K562 (cell line): ENCODE data around the gene DNAL4. TPM values are rescaled to one million over a fixed set of nuclear protein-coding genes. Genes with fewer than 3 reads are reported as not detected.

Experiments
- CEBPB ChIP-seq: fragments of 450-650 bp; IDR thresholded peaks from 2 replicates; pipeline ENCODE4 v1.6.1; 2016; ENCODE audit warnings: missing genetic modification characterization, missing compliant biosample characterization
- CREBBP ChIP-seq: IDR thresholded peaks from one replicate; pipeline ENCODE4 v1.6.1; 2012; ENCODE audit warnings: low read depth, mild to moderate bottlenecking, control low read depth, inconsistent platforms, low read length
- E2F3 ChIP-seq: fragments of 250-450 bp; sonication (Bioruptor Pico); IDR thresholded peaks from 2 replicates; pipeline ENCODE4 v1.4.0; 2020; ENCODE audit warnings: mild to moderate bottlenecking
- FOSL1 ChIP-seq: fragments of 200-800 bp; sonication (Bioruptor generic); conservative IDR thresholded peaks from 2 replicates; pipeline ENCODE4 v1.6.1; 2016; ENCODE audit warnings: missing genetic modification characterization, missing compliant biosample characterization
- KLF13 ChIP-seq: fragments of 450-650 bp; IDR thresholded peaks from 2 replicates; pipeline ENCODE4 v1.6.1; 2016; ENCODE audit warnings: missing genetic modification characterization, low read depth, mild to moderate bottlenecking, missing compliant biosample characterization, moderate library complexity, borderline replicate concordance
- NFATC3 ChIP-seq: fragments of 450-650 bp; IDR thresholded peaks from 2 replicates; pipeline ENCODE4 v1.6.1; 2017; ENCODE audit warnings: mild to moderate bottlenecking
- NFIX ChIP-seq: fragments of 250-450 bp; sonication (Bioruptor Pico); IDR thresholded peaks from 2 replicates; pipeline ENCODE4 v1.4.0; 2020; ENCODE audit warnings: low read depth, mild to moderate bottlenecking, moderate library complexity
- NR4A1 ChIP-seq, 2 experiments: fragments of 250-450 bp in 1 of 2; fragments of 450-650 bp in 1 of 2; sonication (Bioruptor Pico) in 1 of 2; IDR thresholded peaks; 2 replicates each; pipeline versions ENCODE4 v1.4.0 to v1.6.1; 2016 to 2020; ENCODE audit warnings: mild to moderate bottlenecking in 2 of 2, missing compliant biosample characterization in 1 of 2, missing genetic modification characterization in 1 of 2, moderate library complexity in 1 of 2
- SETDB1 ChIP-seq: IDR thresholded peaks from one replicate; pipeline ENCODE4 v1.6.1; 2012; ENCODE audit warnings: low read length, control low read depth, inconsistent platforms
- ZKSCAN3 ChIP-seq: fragments of 250-450 bp; sonication (Bioruptor Pico); IDR thresholded peaks from 2 replicates; pipeline ENCODE4 v1.4.0; 2020
- ZNF140 ChIP-seq: fragments of 250-450 bp; sonication (Bioruptor Pico); IDR thresholded peaks from 2 replicates; pipeline ENCODE4 v1.8.0; 2021; ENCODE audit warnings: moderate library complexity, mild to moderate bottlenecking, inconsistent platforms
- polyA plus RNA-seq, 8 experiments: library from polyadenylated mRNA; depleted of rRNA in 4 of 8; stranded (reverse) in 5 of 8; unstranded in 3 of 8; fragments of >200 nt; fragmentation: Nextera tagmentation in 2 of 8; fragmentation: Illumina TruSeq in 1 of 8; extraction: Ambion mirVana in 2 of 8; extraction: Trizol in 1 of 8; gene quantifications; 2 replicates each; pipeline versions ENCODE4 v1.2.1 to v1.2.3, GENCODE V29; 2011 to 2014; ENCODE audit warnings: inconsistent platforms in 1 of 8, missing spikeins in 1 of 8
- total RNA-seq, 7 experiments: library from RNA; depleted of rRNA in 6 of 7; stranded (reverse); fragments of >200 nt in 6 of 7; fragmentation: Illumina TruSeq in 2 of 7; extraction: Trizol in 2 of 7; gene quantifications; 2 replicates each; pipeline versions ENCODE4 v1.2.1 to v1.2.3, GENCODE V29; 2011 to 2021; ENCODE audit warnings: low replicate concordance in 1 of 7
- TF ChIP-seq, protein P1 (sequence below): fragments of 250-450 bp; sonication (Bioruptor Pico); IDR thresholded peaks from 2 replicates; pipeline ENCODE4 v1.5.0; 2021; ENCODE audit warnings: mild to moderate bottlenecking, moderate library complexity
- TF ChIP-seq, protein P2 (sequence below): sonication (generic); formaldehyde crosslinking; IDR thresholded peaks from 2 replicates; pipeline ENCODE4 v1.8.0; 2023; ENCODE audit warnings: missing genetic modification reagents, mild to moderate bottlenecking, borderline replicate concordance
- TF ChIP-seq, protein P3 (sequence below): fragments of 450-650 bp; formaldehyde crosslinking; IDR thresholded peaks from 2 replicates; pipeline ENCODE4 v1.4.0; 2020; ENCODE audit warnings: mild to moderate bottlenecking, moderate library complexity

DNAL4 gene
- total and polyA plus RNA-seq, 9 of the 15 experiments (the other 6 are each of a cell fraction or from before 2014, with no cell fraction given), result 0.20 to 9.4 (median 5.2) TPM

DNA sequence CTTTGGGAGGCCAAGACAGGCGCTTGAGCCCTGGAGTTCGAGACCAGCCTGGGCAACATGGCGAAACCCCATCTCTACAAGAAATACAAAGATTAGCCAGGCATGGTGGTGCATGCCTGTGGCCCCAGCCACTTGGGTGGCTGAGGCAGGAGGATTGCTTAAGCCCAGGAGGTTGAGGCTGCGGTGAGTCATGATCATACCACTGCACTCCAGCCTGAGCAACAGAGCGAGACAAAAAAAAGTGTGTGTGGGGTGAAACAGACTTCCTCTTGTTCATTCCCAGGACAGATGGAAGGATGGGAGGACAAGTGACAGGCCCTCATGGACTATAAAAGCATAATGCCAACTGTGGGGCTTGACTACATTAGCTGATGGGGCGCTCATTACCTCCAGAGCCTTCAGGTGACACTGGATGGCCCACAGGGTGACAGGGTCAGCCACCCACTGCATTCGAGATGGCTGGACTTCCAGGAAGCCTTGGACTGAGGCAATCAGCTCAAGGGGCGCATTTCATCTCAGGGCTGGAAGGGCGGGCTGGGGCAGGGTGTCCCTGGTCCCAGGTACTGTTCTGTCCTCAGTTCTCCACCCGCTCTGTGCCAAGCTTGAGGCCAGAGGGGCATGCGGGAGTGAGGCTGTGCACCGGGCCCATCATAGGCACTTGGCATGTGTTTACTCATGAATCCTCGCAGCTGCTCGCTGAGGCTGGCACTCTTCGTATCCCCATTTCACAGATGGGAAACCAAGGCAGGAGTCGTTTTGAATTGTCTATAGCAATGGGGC is 37.4 kb upstream of the DNAL4 start (continued):
- TF ChIP-seq, protein P1, sequence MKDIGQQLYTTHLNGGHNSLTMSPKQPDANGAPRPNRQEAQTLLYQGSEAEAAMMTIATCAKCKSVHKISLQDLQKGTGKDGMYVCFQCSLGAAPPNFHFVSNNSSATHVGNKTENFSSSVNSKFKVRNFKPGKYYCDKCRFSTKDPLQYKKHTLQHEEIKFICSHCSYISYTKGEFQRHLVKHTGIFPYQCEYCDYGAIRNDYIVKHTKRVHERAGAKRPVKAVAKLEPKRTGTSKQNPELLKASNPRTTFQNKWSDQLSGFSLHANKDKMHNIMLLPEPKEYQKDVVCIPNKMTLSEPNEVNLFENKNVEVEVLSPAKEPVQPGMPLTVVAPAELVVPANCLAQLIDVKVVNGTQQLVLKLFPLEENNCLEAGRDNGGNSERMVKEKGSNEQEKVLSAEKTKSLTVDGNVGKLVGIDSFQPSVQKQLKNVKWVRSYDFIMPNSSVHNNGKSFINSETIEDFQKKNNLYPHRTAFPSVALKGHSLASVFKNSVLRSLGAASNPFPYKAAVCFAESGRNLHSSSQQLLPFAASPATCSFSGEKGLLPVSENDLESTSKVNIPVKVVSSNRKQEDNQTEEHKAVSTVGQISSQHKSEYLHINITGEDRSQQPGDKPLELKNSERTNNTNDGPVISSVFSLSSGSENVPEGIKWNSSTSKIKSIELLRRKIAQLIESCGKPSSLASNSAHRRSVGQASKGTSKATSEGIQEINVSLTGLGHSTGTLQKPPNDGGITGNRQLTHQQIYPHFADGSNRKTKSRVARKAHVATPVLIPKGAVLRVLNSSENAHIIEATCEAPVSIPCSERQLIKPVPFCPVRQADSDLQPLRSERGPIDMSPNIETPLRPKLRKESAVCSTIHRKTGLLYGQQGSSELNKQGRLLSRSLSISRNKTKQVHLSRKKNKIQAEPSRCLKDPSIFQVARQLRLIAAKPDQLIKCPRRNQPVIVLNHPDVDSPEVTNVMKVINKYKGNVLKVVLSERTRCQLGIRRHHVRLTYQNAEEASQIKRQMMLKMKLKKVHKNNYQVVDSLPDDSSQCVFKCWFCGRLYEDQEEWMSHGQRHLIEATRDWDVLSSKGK, result no peak
- no peak for TF ChIP-seq SETDB1
- no peak for TF ChIP-seq NFIX (CRISPR knock-in tag)
- TF ChIP-seq E2F3 (CRISPR knock-in tag), result no peak
- TF ChIP-seq, protein P2, sequence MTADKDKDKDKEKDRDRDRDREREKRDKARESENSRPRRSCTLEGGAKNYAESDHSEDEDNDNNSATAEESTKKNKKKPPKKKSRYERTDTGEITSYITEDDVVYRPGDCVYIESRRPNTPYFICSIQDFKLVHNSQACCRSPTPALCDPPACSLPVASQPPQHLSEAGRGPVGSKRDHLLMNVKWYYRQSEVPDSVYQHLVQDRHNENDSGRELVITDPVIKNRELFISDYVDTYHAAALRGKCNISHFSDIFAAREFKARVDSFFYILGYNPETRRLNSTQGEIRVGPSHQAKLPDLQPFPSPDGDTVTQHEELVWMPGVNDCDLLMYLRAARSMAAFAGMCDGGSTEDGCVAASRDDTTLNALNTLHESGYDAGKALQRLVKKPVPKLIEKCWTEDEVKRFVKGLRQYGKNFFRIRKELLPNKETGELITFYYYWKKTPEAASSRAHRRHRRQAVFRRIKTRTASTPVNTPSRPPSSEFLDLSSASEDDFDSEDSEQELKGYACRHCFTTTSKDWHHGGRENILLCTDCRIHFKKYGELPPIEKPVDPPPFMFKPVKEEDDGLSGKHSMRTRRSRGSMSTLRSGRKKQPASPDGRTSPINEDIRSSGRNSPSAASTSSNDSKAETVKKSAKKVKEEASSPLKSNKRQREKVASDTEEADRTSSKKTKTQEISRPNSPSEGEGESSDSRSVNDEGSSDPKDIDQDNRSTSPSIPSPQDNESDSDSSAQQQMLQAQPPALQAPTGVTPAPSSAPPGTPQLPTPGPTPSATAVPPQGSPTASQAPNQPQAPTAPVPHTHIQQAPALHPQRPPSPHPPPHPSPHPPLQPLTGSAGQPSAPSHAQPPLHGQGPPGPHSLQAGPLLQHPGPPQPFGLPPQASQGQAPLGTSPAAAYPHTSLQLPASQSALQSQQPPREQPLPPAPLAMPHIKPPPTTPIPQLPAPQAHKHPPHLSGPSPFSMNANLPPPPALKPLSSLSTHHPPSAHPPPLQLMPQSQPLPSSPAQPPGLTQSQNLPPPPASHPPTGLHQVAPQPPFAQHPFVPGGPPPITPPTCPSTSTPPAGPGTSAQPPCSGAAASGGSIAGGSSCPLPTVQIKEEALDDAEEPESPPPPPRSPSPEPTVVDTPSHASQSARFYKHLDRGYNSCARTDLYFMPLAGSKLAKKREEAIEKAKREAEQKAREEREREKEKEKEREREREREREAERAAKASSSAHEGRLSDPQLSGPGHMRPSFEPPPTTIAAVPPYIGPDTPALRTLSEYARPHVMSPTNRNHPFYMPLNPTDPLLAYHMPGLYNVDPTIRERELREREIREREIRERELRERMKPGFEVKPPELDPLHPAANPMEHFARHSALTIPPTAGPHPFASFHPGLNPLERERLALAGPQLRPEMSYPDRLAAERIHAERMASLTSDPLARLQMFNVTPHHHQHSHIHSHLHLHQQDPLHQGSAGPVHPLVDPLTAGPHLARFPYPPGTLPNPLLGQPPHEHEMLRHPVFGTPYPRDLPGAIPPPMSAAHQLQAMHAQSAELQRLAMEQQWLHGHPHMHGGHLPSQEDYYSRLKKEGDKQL (CRISPR knock-in tag), result no peak
- no peak for TF ChIP-seq ZNF140 (CRISPR knock-in tag)
- peak; percentile 72 for TF ChIP-seq FOSL1
- TF ChIP-seq, protein P3, sequence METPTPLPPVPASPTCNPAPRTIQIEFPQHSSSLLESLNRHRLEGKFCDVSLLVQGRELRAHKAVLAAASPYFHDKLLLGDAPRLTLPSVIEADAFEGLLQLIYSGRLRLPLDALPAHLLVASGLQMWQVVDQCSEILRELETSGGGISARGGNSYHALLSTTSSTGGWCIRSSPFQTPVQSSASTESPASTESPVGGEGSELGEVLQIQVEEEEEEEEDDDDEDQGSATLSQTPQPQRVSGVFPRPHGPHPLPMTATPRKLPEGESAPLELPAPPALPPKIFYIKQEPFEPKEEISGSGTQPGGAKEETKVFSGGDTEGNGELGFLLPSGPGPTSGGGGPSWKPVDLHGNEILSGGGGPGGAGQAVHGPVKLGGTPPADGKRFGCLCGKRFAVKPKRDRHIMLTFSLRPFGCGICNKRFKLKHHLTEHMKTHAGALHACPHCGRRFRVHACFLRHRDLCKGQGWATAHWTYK (CRISPR knock-in tag), result no peak
- no peak for TF ChIP-seq KLF13 (tag)
- no peak for TF ChIP-seq CREBBP
- no peak for TF ChIP-seq NFATC3
- peak; percentile 65 for TF ChIP-seq CEBPB (tag)
- TF ChIP-seq NR4A1 (CRISPR knock-in tag; IDR thresholded peaks at IDR 0.05), result no peak
- no peak for TF ChIP-seq NR4A1 (tag; IDR thresholded peaks at IDR 0.05)
- TF ChIP-seq ZKSCAN3 (CRISPR knock-in tag), result no peak
